Mesothelial cell of epicardium (in vitro differentiated cells): ENCODE results near the gene GRID1. TPM values are rescaled to one million over a fixed set of nuclear protein-coding genes. Genes with fewer than 3 reads are reported as not detected.

Experiments used
- DNase-seq, 2 experiments: peaks; one replicate each; pipeline ENCODE4 v3.0.0; 2021; ENCODE audit warnings: low spot score in 2 of 2; ENCODE audit not compliant: unreplicated experiment in 2 of 2
- H3K27ac Mint-ChIP-seq: 2 replicates; pipeline ENCODE4 v1.8.0; 2021; ENCODE audit warnings: mixed read lengths
- H3K27me3 Mint-ChIP-seq: 2 replicates; pipeline ENCODE4 v1.8.0; 2021; ENCODE audit warnings: low read depth, mixed read lengths
- H3K36me3 Mint-ChIP-seq: 2 replicates; pipeline ENCODE4 v1.8.0; 2021; ENCODE audit warnings: mixed read lengths
- H3K4me1 Mint-ChIP-seq: 2 replicates; pipeline ENCODE4 v1.8.0; 2021; ENCODE audit warnings: mixed read lengths
- H3K4me3 Mint-ChIP-seq: 2 replicates; pipeline ENCODE4 v1.8.0; 2021; ENCODE audit warnings: mild to moderate bottlenecking, moderate library complexity, mixed read lengths
- H3K9me3 Mint-ChIP-seq: 2 replicates; pipeline ENCODE4 v1.8.0; 2021; ENCODE audit warnings: mixed read lengths
- CTCF ChIP-seq: fragments of 200-600 bp; sonication (generic); IDR thresholded peaks from one replicate; pipeline ENCODE4 v1.5.0; 2021; ENCODE audit warnings: antibody characterized with exemption; ENCODE audit not compliant: unreplicated experiment
- total RNA-seq: library from RNA; stranded (reverse); gene quantifications from 3 replicates; pipeline ENCODE4 v1.2.1, GENCODE V29; 2021

The GRID1 gene
- total RNA-seq, 1 donor from 2014 or later: 0.22 TPM

DNA sequence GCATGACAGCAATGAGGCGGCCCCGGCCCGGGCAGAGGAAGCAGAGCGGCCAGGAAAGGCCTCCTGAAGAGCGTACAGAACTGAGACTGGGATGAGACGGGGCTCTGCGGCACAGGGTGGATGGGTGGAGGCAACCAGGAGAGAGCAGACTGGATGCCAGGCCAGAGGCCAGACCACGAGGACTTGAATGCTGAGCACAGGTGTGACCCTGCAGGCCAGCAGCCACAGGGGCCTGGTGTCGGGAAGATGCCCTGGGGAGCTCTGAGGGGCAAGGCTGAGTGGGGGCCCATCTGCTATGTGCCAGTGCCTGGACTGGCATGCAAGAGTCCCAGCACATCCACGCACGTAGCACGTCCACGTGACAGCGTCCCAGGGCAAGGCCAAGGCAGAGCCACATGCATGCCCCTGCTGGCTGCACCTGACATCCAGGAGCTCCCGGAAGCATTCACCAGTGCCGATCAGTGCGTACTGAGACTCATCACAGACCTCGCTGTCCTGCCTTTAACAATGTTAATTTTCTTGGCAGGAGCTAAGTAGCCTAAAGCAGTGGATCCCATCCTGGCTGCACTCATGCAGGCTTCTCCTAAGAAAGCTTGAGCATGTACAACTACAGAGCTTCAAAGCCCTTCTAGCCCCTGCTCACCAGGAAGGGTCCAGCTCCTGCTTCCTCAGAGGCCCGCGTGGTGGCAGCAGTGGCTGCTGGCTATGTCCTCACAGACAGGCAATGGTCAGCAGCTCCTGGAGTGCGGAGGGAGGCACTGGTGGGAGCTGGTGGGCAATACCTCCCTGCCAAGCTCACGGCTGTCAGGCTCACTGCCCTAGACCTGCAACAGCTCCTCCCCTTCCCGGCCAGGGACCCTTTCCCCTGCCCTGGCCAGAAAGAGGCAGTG lies 18.0 kb downstream of the GRID1 start:
- peaks cover 45% of the 10 kb centered on the region for H3K27me3 Mint-ChIP-seq

DNA sequence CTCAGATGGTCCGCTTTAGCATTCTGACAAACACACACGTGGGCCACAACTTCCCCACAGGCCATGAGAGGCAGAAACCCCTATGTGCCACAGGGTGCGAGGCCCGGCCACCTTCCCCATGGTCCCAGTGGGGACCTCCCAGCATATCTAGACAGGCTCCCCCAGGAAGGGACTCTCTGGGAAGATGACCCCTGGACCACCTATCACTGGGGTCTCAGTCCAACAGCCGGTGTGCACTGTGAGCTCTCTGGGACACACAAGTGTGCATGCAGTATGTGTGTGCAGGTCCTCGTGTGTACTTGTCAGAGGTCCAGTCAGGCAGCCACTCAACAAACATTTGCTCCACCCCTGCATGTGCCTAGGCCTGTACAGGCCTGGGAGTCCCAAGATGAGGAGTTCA lies 18.7 kb downstream of the GRID1 start:
- Mint-ChIP-seq H3K27ac (no peak overlapping the region), H3K9me3 (no peaks in the 10 kb centered on the region), H3K27me3 (peaks cover 42% of the 10 kb centered on the region), H3K4me1 (no peaks in the 10 kb centered on the region), H3K36me3 (no peaks in the 10 kb centered on the region), H3K4me3 (no peak overlapping the region)
- no peak for DNase-seq
- TF ChIP-seq CTCF: no peak

More for the DNA sequence above, 18.0 kb downstream of the GRID1 start:
- no peak for TF ChIP-seq CTCF
- no peak overlapping the region for H3K4me3 Mint-ChIP-seq
- no peaks in the 10 kb centered on the region for H3K36me3 Mint-ChIP-seq
- no peaks in the 10 kb centered on the region for H3K9me3 Mint-ChIP-seq
- H3K27ac Mint-ChIP-seq: no peak overlapping the region
- no peaks in the 10 kb centered on the region for H3K4me1 Mint-ChIP-seq
- no peak for DNase-seq

DNA sequence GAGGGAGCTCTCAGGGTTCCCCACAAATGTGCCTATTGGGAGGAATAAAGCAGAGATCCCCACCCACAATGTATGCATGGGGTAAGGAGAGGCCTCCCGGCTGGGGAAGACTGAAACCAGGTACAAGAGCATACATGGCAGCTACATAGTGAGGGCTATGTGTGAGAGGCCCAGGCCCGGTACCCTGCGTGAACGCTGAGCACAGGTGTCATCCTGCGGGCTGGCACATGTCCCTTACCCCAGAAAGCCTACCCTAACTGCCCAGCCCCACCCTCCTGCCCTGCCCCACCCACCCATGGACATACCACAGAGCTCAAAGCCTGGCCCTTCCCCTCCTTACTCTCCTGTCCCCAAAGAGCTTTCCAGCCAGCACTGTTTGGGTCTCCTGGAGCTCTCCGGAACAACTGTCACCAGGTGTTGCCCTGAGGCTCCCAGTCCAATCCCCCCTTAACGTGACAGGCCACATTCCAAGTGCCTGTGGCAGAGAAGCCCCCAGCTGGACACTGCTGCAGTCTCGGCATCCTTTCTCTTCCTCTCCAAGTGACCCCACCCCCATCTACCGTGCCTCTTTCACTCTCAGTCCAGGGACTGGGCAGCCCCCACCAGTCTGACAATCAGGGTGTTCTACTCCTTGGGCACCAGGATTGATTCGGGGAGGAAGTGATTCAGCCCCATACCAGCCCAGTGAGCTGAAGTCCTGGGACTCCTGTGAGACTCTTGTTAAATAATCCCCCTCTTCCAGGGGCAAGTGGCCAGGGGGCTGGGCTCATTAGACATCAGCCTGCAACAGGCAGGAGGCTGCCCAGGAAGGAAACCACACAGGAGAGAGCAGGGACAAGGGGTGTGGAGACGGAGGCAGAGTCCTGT lies 19.6 kb downstream of the GRID1 start:
- no peaks in the 10 kb centered on the region for H3K4me1 Mint-ChIP-seq
- TF ChIP-seq CTCF: no peak
- H3K27me3 Mint-ChIP-seq: peaks cover 34% of the 10 kb centered on the region
- H3K36me3 Mint-ChIP-seq: no peaks in the 10 kb centered on the region
- no peak for DNase-seq
- no peak overlapping the region for H3K27ac Mint-ChIP-seq
- H3K4me3 Mint-ChIP-seq: no peak overlapping the region
- H3K9me3 Mint-ChIP-seq: no peaks in the 10 kb centered on the region

DNA sequence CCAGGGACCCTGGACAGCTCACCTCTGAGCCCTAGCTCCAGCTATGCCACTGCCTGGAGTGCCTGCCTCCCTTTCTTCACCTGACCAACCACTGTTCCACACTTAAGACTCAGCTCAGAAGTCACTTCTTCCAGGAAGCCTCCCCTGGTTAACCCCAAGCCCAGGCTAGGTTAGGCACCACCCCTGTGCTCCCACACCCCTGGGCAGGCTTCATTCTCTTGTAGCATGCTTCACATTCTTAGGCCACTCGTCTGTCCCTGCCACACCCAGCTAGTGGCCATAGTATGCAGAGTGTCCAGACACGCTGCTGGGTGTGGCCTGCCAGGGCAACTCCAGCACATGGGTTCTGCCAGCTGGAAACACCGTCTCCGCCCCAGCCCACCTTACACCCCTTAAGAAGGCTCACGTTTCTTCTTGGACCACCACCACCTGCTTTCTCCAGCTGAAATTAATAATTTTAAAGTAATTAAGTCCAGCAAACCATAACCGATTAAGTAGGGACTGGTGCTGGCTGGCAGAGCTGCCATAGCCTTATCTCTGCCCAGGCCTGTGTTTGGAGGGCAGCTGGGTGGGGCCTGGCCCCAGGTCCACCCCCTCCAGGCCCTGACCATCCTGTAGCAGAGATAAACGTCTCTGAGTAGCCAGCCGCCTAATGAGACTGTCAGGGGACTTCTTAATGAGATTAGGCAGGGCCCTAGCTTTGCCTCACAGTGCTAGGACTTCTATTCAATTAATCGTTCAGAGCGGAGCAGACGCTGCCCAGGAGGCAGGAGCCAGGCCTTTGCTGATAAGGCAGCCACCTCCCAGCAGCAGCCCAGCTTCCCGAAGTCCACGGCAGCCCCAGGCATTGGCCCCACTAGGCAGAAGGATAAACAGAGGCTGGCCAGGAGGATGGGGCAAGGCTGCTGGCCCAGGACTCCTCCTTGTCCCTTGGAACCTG lies 20.5 kb downstream of the GRID1 start:
- H3K27ac Mint-ChIP-seq: no peak overlapping the region

More for the DNA sequence above, 20.5 kb downstream of the GRID1 start:
- no peak for TF ChIP-seq CTCF
- no peaks in the 10 kb centered on the region for H3K36me3 Mint-ChIP-seq
- peaks cover 25% of the 10 kb centered on the region for H3K27me3 Mint-ChIP-seq
- DNase-seq: no peak
- no peak overlapping the region for H3K4me3 Mint-ChIP-seq
- no peaks in the 10 kb centered on the region for H3K4me1 Mint-ChIP-seq
- H3K9me3 Mint-ChIP-seq: no peaks in the 10 kb centered on the region
